IPS-18c (cell line): ENCODE data around the gene RIMS4.
"Not testable (repeated sequence)": the region's sequence is repeated elsewhere in the genome, so short reads cannot be mapped to it uniquely, and the experiment has no call there.

ENCODE experiments used
- H3K4me3 ChIP-seq: 2 replicates; pipeline ENCODE4 v1.7.0; 2013; ENCODE audit warnings: low read depth, mild to moderate bottlenecking, low read length, moderate library complexity; ENCODE audit not compliant: insufficient read depth
- H3K9me3 ChIP-seq: one replicate; pipeline ENCODE4 v1.6.1; 2013; ENCODE audit warnings: mild to moderate bottlenecking, low read length, moderate library complexity; ENCODE audit not compliant: control insufficient read depth, insufficient read depth

Gene RIMS4

GRCh38 chr20:44835116-44835515 lies 24.8 kb upstream of the RIMS4 start:
- Histone ChIP-seq H3K4me3 (no peak overlapping the region), H3K9me3 (no peaks in the 10 kb centered on the region)

- H3K4me3 ChIP-seq, result no peak overlapping the region
- H3K9me3 ChIP-seq, result no peaks in the 10 kb centered on the region
Observed at GRCh38 chr20:44834693-44835092, 24.3 kb upstream of the RIMS4 start.

- no peak overlapping the region for H3K4me3 ChIP-seq
- no peaks in the 10 kb centered on the region for H3K9me3 ChIP-seq
Observed at GRCh38 chr20:44833437-44833836, 23.1 kb upstream of the RIMS4 start.

GRCh38 chr20:44832724-44833123 lies 22.4 kb upstream of the RIMS4 start:
- Histone ChIP-seq H3K4me3 (no peak overlapping the region), H3K9me3 (no peaks in the 10 kb centered on the region)

- Histone ChIP-seq H3K9me3 (no peaks in the 10 kb centered on the region), H3K4me3 (no peak overlapping the region)
Observed at GRCh38 chr20:44830995-44831394, 20.6 kb upstream of the RIMS4 start.

GRCh38 chr20:44830523-44830922 lies 20.2 kb upstream of the RIMS4 start:
- no peaks in the 10 kb centered on the region for H3K9me3 ChIP-seq

GRCh38 chr20:44829688-44830087 lies 19.3 kb upstream of the RIMS4 start:
- Histone ChIP-seq H3K9me3 (no peaks in the 10 kb centered on the region), H3K4me3 (no peak overlapping the region)

More at GRCh38 chr20:44830523-44830922, 20.2 kb upstream of the RIMS4 start:
- H3K4me3 ChIP-seq, result no peak overlapping the region

- Histone ChIP-seq H3K9me3 (no peaks in the 10 kb centered on the region), H3K4me3 (no peak overlapping the region)
Observed at GRCh38 chr20:44828640-44829039, 18.3 kb upstream of the RIMS4 start.

- no peaks in the 10 kb centered on the region for H3K9me3 ChIP-seq
- no peak overlapping the region for H3K4me3 ChIP-seq
Observed at GRCh38 chr20:44827401-44827800, 17.1 kb upstream of the RIMS4 start.

GRCh38 chr20:44821576-44821975 lies 11.2 kb upstream of the RIMS4 start:
- not testable (repeated sequence) for H3K9me3 ChIP-seq, H3K4me3 ChIP-seq

- H3K9me3 ChIP-seq, result no peaks in the 10 kb centered on the region
- H3K4me3 ChIP-seq, result no peak overlapping the region
Observed at GRCh38 chr20:44819936-44820335, 9.6 kb upstream of the RIMS4 start.

GRCh38 chr20:44817143-44817910 lies 7.0 kb upstream of the RIMS4 start:
- no peaks in the 10 kb centered on the region for H3K9me3 ChIP-seq
- H3K4me3 ChIP-seq, result no peak overlapping the region

GRCh38 chr20:44814937-44815336 lies 4.6 kb upstream of the RIMS4 start:
- H3K4me3 ChIP-seq, result no peak overlapping the region
- H3K9me3 ChIP-seq, result no peaks in the 10 kb centered on the region

- Histone ChIP-seq H3K9me3 (no peaks in the 10 kb centered on the region), H3K4me3 (peak overlapping the region; percentile 43)
Observed at GRCh38 chr20:44811150-44811685, 872 bp upstream of the RIMS4 start.

- peak overlapping the region; percentile 71 for H3K4me3 ChIP-seq
- no peaks in the 10 kb centered on the region for H3K9me3 ChIP-seq
Observed at GRCh38 chr20:44810061-44810390, 320 bp downstream of the RIMS4 start.

GRCh38 chr20:44809380-44810060 lies 826 bp downstream of the RIMS4 start:
- H3K9me3 ChIP-seq, result no peaks in the 10 kb centered on the region
- peak overlapping the region; percentile 71 for H3K4me3 ChIP-seq

GRCh38 chr20:44807684-44808056 lies 2.7 kb downstream of the RIMS4 start:
- Histone ChIP-seq H3K9me3 (no peaks in the 10 kb centered on the region), H3K4me3 (no peak overlapping the region)

- H3K9me3 ChIP-seq, result no peaks in the 10 kb centered on the region
Observed at GRCh38 chr20:44807051-44807683, 3.2 kb downstream of the RIMS4 start.

More at GRCh38 chr20:44807051-44807683, 3.2 kb downstream of the RIMS4 start:
- H3K4me3 ChIP-seq, result no peak overlapping the region
